ENCODE measurements around the gene APEX2. TPM values are rescaled to one million over a fixed set of nuclear protein-coding genes. Genes with fewer than 3 reads are reported as not detected.
A peak's percentile ranks its signal among the peaks of the same experiment; 100 is the strongest.
"Not testable (repeated sequence)": the region's sequence is repeated elsewhere in the genome, so short reads cannot be mapped to it uniquely, and the experiment has no call there.

The APEX2 gene
- 10 to 100 TPM; 35.1 to 40.5 (median 36.4) TPM for total RNA-seq

DNA sequence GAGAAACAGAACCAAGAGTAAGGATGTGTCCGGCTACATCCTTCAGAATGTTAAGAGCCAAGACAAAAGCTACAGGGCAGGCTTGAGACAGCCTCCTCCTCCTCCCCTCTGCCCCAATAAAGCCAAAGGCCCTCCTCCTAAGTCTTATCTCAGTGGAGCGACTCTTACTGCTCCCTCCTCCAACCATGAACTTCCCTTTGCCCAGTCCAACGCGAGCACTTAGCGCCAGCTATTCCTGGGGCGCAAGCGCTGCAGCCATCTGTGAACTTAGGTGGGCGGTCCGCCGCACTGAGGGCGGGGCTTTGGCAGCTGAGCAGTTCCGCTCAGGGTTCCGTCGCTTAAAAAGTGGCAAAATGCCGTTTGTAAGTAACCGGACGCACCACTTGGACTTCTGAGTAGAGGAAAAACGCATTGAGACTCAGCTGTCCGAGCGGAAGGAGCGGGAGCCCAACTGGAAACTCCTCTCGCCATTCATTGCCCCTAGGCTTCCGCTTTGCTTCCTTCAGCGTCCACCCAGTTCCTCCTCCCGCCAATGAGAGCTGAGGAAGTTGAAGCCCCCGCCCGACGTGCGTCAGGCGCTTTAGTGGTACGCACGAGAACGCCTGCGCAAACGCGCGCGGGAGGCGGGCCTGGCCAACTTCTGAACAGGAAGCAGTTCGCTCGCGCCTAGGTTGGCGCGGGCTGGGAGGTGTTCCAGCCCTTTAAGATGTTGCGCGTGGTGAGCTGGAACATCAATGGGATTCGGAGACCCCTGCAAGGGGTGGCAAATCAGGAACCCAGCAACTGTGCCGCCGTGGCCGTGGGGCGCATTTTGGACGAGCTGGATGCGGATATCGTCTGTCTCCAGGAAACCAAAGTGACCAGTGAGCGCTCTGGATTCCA, at the start of gene APEX2:
APEX2 (plus strand) TSS at position 647 of the 882 bp plus-strand sequence; CDS start at position 707, 60 bp downstream.
- no peaks in the 10 kb centered on the region for H3K27me3 Mint-ChIP-seq (ENCODE audit: low read depth)
- H3K4me1 Mint-ChIP-seq (ENCODE audit: low read depth): peaks cover 14% of the 10 kb centered on the region
- peak; percentile 81 for DNase-seq
- H3K36me3 Mint-ChIP-seq (ENCODE audit: insufficient read depth): peaks cover 18% of the 10 kb centered on the region
- H3K9me3 Mint-ChIP-seq: no peaks in the 10 kb centered on the region
- peak; percentile 94 to 96 for ATAC-seq
- peak within 1 kb of the TSS; percentile 95 for H3K4me3 Mint-ChIP-seq

DNA sequence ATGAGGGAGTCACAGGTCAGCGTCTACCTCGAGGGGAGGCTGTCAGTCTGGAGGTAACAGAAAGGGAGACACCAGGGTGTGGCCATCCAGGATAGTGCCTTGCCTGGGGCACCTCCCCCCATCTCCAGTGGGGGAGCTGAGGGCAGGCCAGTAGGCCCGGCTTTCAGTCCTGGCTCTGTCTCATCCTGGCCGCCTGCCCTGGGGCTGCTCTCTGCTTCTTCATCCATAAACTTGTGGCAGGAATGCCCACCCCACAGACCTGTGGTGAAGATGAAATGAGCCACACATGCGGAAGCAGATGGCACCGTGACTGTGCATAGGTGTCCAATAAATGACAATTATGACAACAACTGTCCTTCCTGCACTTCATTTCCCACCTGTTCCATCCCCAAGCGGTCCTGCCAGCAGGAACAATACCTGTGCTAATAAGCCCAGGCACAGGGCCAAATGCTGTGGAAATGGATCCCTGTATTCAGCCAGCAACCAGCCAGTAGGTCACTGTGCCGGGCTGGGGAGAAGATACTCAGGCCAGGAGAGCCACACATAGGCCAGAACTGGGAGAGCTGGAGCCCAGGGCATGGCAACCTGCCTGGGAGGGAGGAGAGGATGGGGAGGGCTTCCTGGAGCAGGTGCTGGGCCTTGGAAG, 49.3 kb upstream of the APEX2 start:
- Mint-ChIP-seq H3K4me1 (ENCODE audit: low read depth) (no peaks in the 10 kb centered on the region), H3K27me3 (ENCODE audit: low read depth) (no peaks in the 10 kb centered on the region), H3K4me3 (no peak overlapping the region), H3K36me3 (ENCODE audit: insufficient read depth) (no peaks in the 10 kb centered on the region), H3K9me3 (no peaks in the 10 kb centered on the region)
- no peak for ATAC-seq
- no peak for DNase-seq

DNA sequence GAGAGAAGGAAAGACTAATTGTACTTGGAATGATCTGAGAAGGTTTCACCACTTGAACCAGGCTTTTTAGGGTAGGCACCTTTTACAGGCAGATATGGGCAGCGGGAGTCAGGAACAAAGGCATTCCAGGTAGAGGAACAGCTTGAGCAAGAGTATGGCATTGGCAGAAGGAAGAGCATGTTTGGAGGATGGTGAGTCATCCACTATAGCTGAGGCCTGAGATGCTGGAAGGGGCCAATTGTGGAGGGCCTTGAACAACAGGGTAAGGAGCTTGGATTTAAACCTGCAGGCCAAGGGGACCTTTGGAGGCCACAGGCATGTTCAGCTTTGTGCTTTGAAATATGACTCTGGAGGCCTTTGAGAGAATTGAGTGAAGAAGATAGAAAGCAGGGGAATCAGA, 38.4 kb upstream of the APEX2 start:
- no peaks in the 10 kb centered on the region for H3K36me3 Mint-ChIP-seq (ENCODE audit: insufficient read depth)
- DNase-seq (no peak), ATAC-seq (no peak)
- H3K27me3 Mint-ChIP-seq (ENCODE audit: low read depth): no peaks in the 10 kb centered on the region
- H3K9me3 Mint-ChIP-seq: no peaks in the 10 kb centered on the region
- H3K4me3 Mint-ChIP-seq: no peak overlapping the region
- H3K4me1 Mint-ChIP-seq (ENCODE audit: low read depth): peaks cover 25% of the 10 kb centered on the region

GRCh38 chrX:54964766-54965497, 35.2 kb upstream of the APEX2 start:
- peaks cover 26% of the 10 kb centered on the region for H3K4me1 Mint-ChIP-seq (ENCODE audit: low read depth)
- H3K27me3 Mint-ChIP-seq (ENCODE audit: low read depth): no peaks in the 10 kb centered on the region
- no peaks in the 10 kb centered on the region for H3K9me3 Mint-ChIP-seq
- no peak for DNase-seq
- ATAC-seq: no peak
- peak overlapping the region; percentile 56 for H3K4me3 Mint-ChIP-seq
- H3K36me3 Mint-ChIP-seq (ENCODE audit: insufficient read depth): no peaks in the 10 kb centered on the region

DNA sequence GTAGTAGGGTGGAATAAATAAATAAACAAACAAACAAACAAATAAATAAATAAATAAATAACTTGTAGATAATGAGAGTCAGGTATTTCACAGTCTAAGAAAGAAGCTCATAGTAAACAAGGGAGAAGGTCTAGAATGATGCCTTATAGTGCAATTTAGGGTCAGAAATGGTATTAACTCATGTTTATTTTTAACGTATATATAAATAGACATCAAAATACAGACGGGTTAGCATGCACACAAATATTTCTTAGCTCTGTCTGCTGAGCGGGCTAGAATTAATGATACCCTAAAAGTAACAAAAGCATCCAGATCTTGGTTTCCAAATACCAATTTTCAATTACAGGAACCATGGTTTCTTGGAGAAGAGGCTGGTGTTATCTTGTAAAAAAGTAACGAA, 22.8 kb upstream of the APEX2 start:
- ATAC-seq: no peak
- H3K36me3 Mint-ChIP-seq (ENCODE audit: insufficient read depth): no peaks in the 10 kb centered on the region

DNA sequence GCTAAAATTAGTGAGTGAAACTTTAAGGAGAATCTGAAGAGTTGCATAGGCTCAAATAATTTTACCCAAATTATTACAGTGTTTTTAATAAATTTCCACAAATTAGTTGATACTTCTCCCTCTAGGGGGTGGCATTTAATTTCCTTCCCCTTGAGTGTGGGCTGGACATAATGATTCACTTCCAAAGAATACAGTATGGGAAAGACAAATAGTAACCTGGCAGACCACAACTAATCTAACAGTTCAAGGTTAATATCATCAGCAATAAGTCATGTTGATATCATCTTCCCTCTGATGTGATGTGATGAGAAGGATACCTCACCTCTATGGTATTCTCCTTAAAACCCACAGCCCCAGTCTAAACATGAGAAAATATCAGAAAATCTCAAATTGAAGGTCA, 21.7 kb upstream of the APEX2 start:
- DNase-seq (no peak), ATAC-seq (no peak)
- H3K4me3 Mint-ChIP-seq: no peak overlapping the region
- no peaks in the 10 kb centered on the region for H3K9me3 Mint-ChIP-seq
- H3K27me3 Mint-ChIP-seq (ENCODE audit: low read depth): no peaks in the 10 kb centered on the region
- H3K4me1 Mint-ChIP-seq (ENCODE audit: low read depth): no peaks in the 10 kb centered on the region
- no peaks in the 10 kb centered on the region for H3K36me3 Mint-ChIP-seq (ENCODE audit: insufficient read depth)

More for the DNA sequence above, 22.8 kb upstream of the APEX2 start:
- no peaks in the 10 kb centered on the region for H3K9me3 Mint-ChIP-seq
- no peak for DNase-seq
- H3K4me1 Mint-ChIP-seq (ENCODE audit: low read depth): no peaks in the 10 kb centered on the region
- H3K27me3 Mint-ChIP-seq (ENCODE audit: low read depth): no peaks in the 10 kb centered on the region
- H3K4me3 Mint-ChIP-seq: no peak overlapping the region

- no peaks in the 10 kb centered on the region for H3K27me3 Mint-ChIP-seq (ENCODE audit: low read depth)
- no peak overlapping the region for H3K4me3 Mint-ChIP-seq
- H3K4me1 Mint-ChIP-seq (ENCODE audit: low read depth): no peaks in the 10 kb centered on the region
- DNase-seq: no peak
- ATAC-seq: no peak
- no peaks in the 10 kb centered on the region for H3K9me3 Mint-ChIP-seq
- no peaks in the 10 kb centered on the region for H3K36me3 Mint-ChIP-seq (ENCODE audit: insufficient read depth)
Observed at GRCh38 chrX:54979432-54979831, 20.7 kb upstream of the APEX2 start.

GRCh38 chrX:54980334-54980733, 19.8 kb upstream of the APEX2 start:
- ATAC-seq: no peak
- Mint-ChIP-seq H3K36me3 (ENCODE audit: insufficient read depth) (no peaks in the 10 kb centered on the region), H3K27me3 (ENCODE audit: low read depth) (no peaks in the 10 kb centered on the region), H3K9me3 (no peaks in the 10 kb centered on the region), H3K4me3 (no peak overlapping the region), H3K4me1 (ENCODE audit: low read depth) (no peaks in the 10 kb centered on the region)
- no peak for DNase-seq

- H3K4me1 Mint-ChIP-seq (ENCODE audit: low read depth); DNase-seq; H3K4me3 Mint-ChIP-seq; ATAC-seq; H3K36me3 Mint-ChIP-seq (ENCODE audit: insufficient read depth); H3K9me3 Mint-ChIP-seq; H3K27me3 Mint-ChIP-seq (ENCODE audit: low read depth): not testable (repeated sequence)
Observed at GRCh38 chrX:54983306-54983705, 16.9 kb upstream of the APEX2 start.

DNA sequence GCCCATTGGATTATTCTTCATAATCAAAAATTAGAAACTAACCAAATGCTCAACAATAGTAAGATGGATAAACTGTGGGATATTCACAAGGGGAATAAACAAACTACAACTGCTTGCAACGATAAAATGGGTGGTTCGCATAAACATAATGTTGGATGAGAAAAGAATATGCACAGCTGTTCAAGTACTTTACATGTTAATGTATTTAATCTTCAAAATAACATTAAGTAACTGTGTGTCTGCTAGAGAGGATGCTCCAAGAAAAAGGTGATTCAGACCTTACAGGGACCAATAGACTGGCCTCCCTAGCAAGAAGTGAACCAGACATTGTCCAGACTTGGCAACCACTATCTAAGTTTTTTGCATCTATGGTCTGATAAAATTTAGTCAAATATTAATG, 8.5 kb upstream of the APEX2 start:
- no peak for DNase-seq
- no peak for ATAC-seq
- Mint-ChIP-seq H3K4me3 (no peak overlapping the region), H3K27me3 (ENCODE audit: low read depth) (no peaks in the 10 kb centered on the region), H3K4me1 (ENCODE audit: low read depth) (no peaks in the 10 kb centered on the region), H3K36me3 (ENCODE audit: insufficient read depth) (no peaks in the 10 kb centered on the region), H3K9me3 (no peaks in the 10 kb centered on the region)

GRCh38 chrX:54992911-54993622, 7.1 kb upstream of the APEX2 start:
- Mint-ChIP-seq H3K4me1 (ENCODE audit: low read depth) (no peaks in the 10 kb centered on the region), H3K36me3 (ENCODE audit: insufficient read depth) (no peaks in the 10 kb centered on the region), H3K27me3 (ENCODE audit: low read depth) (no peaks in the 10 kb centered on the region), H3K9me3 (no peaks in the 10 kb centered on the region), H3K4me3 (no peak overlapping the region)
- no peak for DNase-seq
- ATAC-seq: no peak

GRCh38 chrX:54994099-54994498, 6.1 kb upstream of the APEX2 start, which contains the start of gene PFKFB1:
TSS of gene PFKFB1 (minus strand) at chrX:54994188. CDS start at chrX:54994007, 181 bp downstream.
- no peak within 1 kb of the TSS for H3K4me3 Mint-ChIP-seq
- H3K27me3 Mint-ChIP-seq (ENCODE audit: low read depth): no peaks in the 10 kb centered on the region
- H3K4me1 Mint-ChIP-seq (ENCODE audit: low read depth): no peaks in the 10 kb centered on the region
- H3K36me3 Mint-ChIP-seq (ENCODE audit: insufficient read depth): no peaks in the 10 kb centered on the region
- ATAC-seq: no peak
- no peak for DNase-seq
- no peaks in the 10 kb centered on the region for H3K9me3 Mint-ChIP-seq

- no peak for DNase-seq
- H3K27me3 Mint-ChIP-seq (ENCODE audit: low read depth): no peaks in the 10 kb centered on the region
- no peak overlapping the region for H3K4me3 Mint-ChIP-seq
- H3K9me3 Mint-ChIP-seq: no peaks in the 10 kb centered on the region
- no peak for ATAC-seq
- H3K4me1 Mint-ChIP-seq (ENCODE audit: low read depth): no peaks in the 10 kb centered on the region
- no peaks in the 10 kb centered on the region for H3K36me3 Mint-ChIP-seq (ENCODE audit: insufficient read depth)
Observed at GRCh38 chrX:54994668-54995351, 5.4 kb upstream of the APEX2 start.

Data from activated T-cell treated with anti-CD3 and anti-CD28 coated beads, Interleukin-2, amount 50 U/mL, for 4 hours (primary cell).